Karpas-422 (cell line): ENCODE results near the gene HSD3B7. TPM values are rescaled to one million over a fixed set of nuclear protein-coding genes. Genes with fewer than 3 reads are reported as not detected.

Experiments used
- DNase-seq: peaks from one replicate; pipeline ENCODE4 v3.0.0-alpha.2; 2015
- H2AFZ ChIP-seq: fragments of 200-600 bp; sonication (generic); 2 replicates; pipeline ENCODE4 v1.6.1; 2014; ENCODE audit warnings: antibody characterized with exemption, low read length, mixed read lengths
- H3K27ac ChIP-seq: fragments of 200-600 bp; sonication (generic); 2 replicates; pipeline ENCODE4 v1.5.1; 2014; ENCODE audit warnings: mild to moderate bottlenecking, low read length, moderate library complexity
- H3K27me3 ChIP-seq: fragments of 200-600 bp; sonication (generic); 2 replicates; pipeline ENCODE4 v1.6.1; 2014; ENCODE audit warnings: low read length, mixed read lengths
- H3K36me3 ChIP-seq: fragments of 200-600 bp; sonication (generic); 2 replicates; pipeline ENCODE4 v1.6.1; 2014; ENCODE audit warnings: low read length, mixed read lengths; ENCODE audit not compliant: insufficient read depth
- H3K4me1 ChIP-seq: fragments of 200-600 bp; sonication (generic); 2 replicates; pipeline ENCODE4 v1.6.1; 2014; ENCODE audit warnings: mild to moderate bottlenecking, low read length, mixed read lengths
- H3K4me2 ChIP-seq: fragments of 200-600 bp; sonication (generic); 2 replicates; pipeline ENCODE4 v1.6.1; 2014; ENCODE audit warnings: low read length, low read depth, mild to moderate bottlenecking; ENCODE audit not compliant: poor library complexity, severe bottlenecking
- H3K4me3 ChIP-seq: fragments of 200-600 bp; sonication (generic); 2 replicates; pipeline ENCODE4 v1.5.1; 2014; ENCODE audit warnings: mild to moderate bottlenecking, antibody characterized with exemption, low read length, mixed read lengths
- H3K79me2 ChIP-seq: fragments of 200-600 bp; sonication (generic); 2 replicates; pipeline ENCODE4 v1.6.1; 2014; ENCODE audit warnings: mild to moderate bottlenecking, low read length, mixed read lengths
- H3K9ac ChIP-seq: fragments of 200-600 bp; sonication (generic); 2 replicates; pipeline ENCODE4 v1.6.0; 2014; ENCODE audit warnings: low read length
- H3K9me2 ChIP-seq: fragments of 200-600 bp; sonication (generic), shearing (Covaris generic); replicated peaks from 2 replicates; pipeline ENCODE4 v1.6.0; 2014; ENCODE audit warnings: mild to moderate bottlenecking, low read length, moderate library complexity; ENCODE audit not compliant: insufficient read depth
- H3K9me3 ChIP-seq: fragments of 300-700, 200-600 bp; sonication (generic); 2 replicates; pipeline ENCODE4 v1.6.1; 2014; ENCODE audit warnings: low read length, mixed read lengths
- H4K20me1 ChIP-seq: fragments of 200-600 bp; sonication (generic); 2 replicates; pipeline ENCODE4 v1.6.1; 2014; ENCODE audit warnings: mild to moderate bottlenecking, antibody characterized with exemption, low read length, low read depth; ENCODE audit not compliant: insufficient read depth
- total RNA-seq: library from RNA; depleted of rRNA; stranded (reverse); fragments of >200 nt; shearing (Covaris generic); gene quantifications from 2 replicates; pipeline ENCODE4 v1.2.3, GENCODE V29; 2014; ENCODE audit warnings: low replicate concordance

The HSD3B7 gene
- total RNA-seq, 1 experiment from 2014 or later, result 2.7 TPM

DNA sequence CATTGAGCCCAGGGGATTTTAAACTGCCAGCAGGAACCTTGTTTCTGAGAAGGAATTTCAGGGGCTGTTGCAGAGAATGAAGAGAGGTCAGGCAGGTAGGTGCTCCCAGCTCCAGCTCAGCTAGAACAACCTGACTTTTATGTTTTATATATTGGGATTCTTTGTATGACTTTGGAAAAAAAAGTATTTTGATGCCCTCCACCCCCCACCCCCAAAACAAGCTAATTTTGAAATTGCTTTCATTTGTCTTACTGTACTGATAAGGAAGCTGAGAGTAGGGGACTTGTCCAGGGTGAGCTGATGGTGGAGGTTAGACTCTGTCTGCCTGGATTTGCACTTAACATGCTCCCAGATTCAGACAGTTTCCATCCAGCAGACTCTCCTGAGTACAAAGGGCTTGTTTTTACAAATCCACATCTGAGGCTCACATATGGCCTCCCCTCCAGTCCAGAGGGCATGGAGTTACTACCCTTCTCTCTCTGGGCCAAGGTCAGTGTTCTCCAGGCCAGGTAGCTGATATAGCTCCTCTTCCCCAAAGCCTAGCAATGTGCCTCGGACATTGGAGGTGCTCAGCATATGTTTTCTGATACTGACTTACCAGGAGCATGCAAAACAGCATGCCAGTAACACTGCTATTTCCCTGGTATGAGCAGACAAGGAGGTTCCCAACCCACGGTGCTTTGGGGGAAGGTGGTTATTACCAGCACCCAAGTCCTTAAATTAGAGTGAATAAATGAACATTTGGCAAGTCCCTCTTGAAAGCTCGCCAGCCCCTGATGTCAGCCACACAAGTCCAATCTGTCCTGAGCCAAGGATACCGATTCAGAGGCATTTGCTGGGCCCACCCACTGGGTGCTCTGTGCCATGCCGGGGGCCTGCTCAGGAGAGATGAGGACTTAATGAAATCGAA lies 14.1 kb downstream of the HSD3B7 start:
- Histone ChIP-seq H4K20me1 (no peaks in the 10 kb centered on the region), H3K4me3 (no peak overlapping the region), H3K4me2 (no peak overlapping the region), H3K36me3 (no peaks in the 10 kb centered on the region), H3K4me1 (peaks cover 16% of the 10 kb centered on the region), H3K9me3 (no peaks in the 10 kb centered on the region), H3K27ac (no peak overlapping the region), H3K79me2 (no peaks in the 10 kb centered on the region), H2AFZ (no peak overlapping the region), H3K9me2 (no peaks in the 10 kb centered on the region), H3K27me3 (no peaks in the 10 kb centered on the region), H3K9ac (no peak overlapping the region)
- no peak for DNase-seq

- H3K9me2 ChIP-seq, result no peaks in the 10 kb centered on the region
- H3K9me3 ChIP-seq, result no peaks in the 10 kb centered on the region
- no peak overlapping the region for H2AFZ ChIP-seq
- H3K4me2 ChIP-seq, result no peak overlapping the region
- H3K9ac ChIP-seq, result no peak overlapping the region
- no peak for DNase-seq
- H3K36me3 ChIP-seq, result no peaks in the 10 kb centered on the region
- H3K79me2 ChIP-seq, result no peaks in the 10 kb centered on the region
- H3K4me3 ChIP-seq, result no peak overlapping the region
- no peaks in the 10 kb centered on the region for H4K20me1 ChIP-seq
- H3K27me3 ChIP-seq, result no peaks in the 10 kb centered on the region
- H3K27ac ChIP-seq, result no peak overlapping the region
- peaks cover 16% of the 10 kb centered on the region for H3K4me1 ChIP-seq
Measured at GRCh38 chr16:31000671-31001382, 15.8 kb downstream of the HSD3B7 start.

DNA sequence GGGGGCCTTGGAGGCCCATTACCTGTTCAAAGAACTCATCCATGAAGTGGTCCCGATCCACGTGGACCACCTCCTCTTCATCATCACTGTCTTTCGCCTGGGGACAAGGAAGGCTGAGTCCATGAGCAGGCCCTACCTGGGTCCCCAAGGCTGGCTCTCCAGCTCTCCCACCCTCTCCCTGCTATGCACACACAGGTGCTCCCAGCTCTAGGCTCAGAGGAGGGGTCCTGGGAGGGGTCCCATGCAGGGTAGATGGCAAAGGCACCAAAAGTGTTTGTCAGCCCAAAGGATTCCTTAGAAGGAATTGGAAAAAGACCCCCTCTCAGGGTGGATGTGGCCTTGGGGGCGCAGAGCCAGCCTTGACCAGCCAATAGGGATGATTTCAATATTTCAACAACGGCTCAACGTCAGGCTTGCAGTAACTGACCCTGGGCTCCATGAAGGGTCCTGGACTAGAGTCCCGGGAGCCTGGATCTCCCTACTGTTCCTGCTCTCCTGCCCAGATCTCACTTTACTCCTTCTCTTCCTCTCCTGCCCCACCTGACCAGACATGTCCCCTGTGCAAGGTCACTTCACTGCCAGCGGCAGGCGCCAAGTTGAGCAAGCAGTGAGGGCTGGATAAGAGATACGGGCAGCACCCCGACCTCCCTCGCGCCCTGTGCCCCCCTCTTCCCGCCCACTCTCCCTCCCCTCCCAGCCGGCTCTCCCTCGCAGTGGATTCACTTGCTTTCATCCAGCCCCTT lies 16.7 kb downstream of the HSD3B7 start:
- H3K27me3 ChIP-seq, result no peaks in the 10 kb centered on the region
- H3K36me3 ChIP-seq, result no peaks in the 10 kb centered on the region
- peaks cover 7% of the 10 kb centered on the region for H3K4me1 ChIP-seq
- no peak overlapping the region for H3K4me3 ChIP-seq
- H3K9me2 ChIP-seq, result no peaks in the 10 kb centered on the region
- H2AFZ ChIP-seq, result no peak overlapping the region
- no peaks in the 10 kb centered on the region for H3K79me2 ChIP-seq
- H3K4me2 ChIP-seq, result no peak overlapping the region
- DNase-seq, result no peak
- H3K9ac ChIP-seq, result no peak overlapping the region
- no peaks in the 10 kb centered on the region for H4K20me1 ChIP-seq
- no peaks in the 10 kb centered on the region for H3K9me3 ChIP-seq
- no peak overlapping the region for H3K27ac ChIP-seq

DNA sequence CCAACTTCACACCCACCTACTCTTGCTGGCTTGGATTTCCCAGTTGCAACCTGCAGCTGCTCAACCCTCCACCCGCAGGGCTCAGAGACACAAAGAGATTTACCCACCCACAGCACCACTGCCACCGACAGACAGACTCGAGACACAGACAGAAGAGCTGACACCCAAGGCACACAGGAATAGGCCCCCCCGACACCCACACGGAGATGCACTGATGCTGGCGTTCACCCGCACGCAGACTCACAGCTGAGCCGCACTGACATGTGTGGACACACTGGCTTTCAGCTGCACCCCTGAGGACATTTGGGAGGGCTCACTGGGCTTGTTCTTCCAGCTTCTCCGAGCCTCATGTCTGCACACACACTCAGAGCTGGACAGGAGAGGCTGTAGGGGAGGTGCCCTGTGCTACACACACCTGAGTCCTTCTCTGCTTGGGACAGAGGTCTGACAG lies 17.3 kb downstream of the HSD3B7 start:
- Histone ChIP-seq H3K4me3 (no peak overlapping the region), H3K27ac (no peak overlapping the region), H3K9me3 (no peaks in the 10 kb centered on the region), H3K27me3 (no peaks in the 10 kb centered on the region), H3K36me3 (no peaks in the 10 kb centered on the region), H3K9ac (no peak overlapping the region), H3K4me1 (peaks cover 4% of the 10 kb centered on the region), H3K4me2 (no peak overlapping the region), H2AFZ (no peak overlapping the region), H3K79me2 (no peaks in the 10 kb centered on the region), H3K9me2 (no peaks in the 10 kb centered on the region), H4K20me1 (no peaks in the 10 kb centered on the region)
- no peak for DNase-seq

DNA sequence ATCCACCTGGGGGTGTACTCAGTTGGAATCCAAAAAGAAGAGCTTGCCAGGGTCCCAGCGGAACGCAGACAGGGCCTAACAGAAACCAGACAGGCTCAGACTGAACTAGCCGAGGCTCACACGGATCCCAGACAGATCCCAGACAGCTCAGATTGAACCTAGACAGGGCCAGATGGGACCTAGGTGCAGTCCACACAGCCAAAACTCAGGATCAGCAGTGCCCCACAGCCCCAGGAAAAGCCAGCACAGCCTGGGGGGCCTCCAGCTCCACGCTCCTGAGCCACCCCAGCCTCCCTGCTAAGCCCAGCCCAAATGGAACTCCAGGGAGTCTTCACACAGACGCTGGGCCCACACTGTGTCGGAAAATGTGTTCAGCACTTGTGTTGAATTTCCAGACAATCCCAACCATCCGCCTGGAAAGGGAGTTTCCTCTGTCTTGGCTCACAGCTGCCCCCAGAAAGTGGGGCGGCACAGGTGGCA lies 17.9 kb downstream of the HSD3B7 start:
- no peak overlapping the region for H3K27ac ChIP-seq
- H3K9me3 ChIP-seq, result no peaks in the 10 kb centered on the region
- no peak for DNase-seq
- no peak overlapping the region for H3K9ac ChIP-seq
- no peaks in the 10 kb centered on the region for H3K36me3 ChIP-seq
- no peak overlapping the region for H3K4me2 ChIP-seq
- no peaks in the 10 kb centered on the region for H4K20me1 ChIP-seq
- no peak overlapping the region for H3K4me3 ChIP-seq
- no peaks in the 10 kb centered on the region for H3K9me2 ChIP-seq
- H2AFZ ChIP-seq, result no peak overlapping the region
- H3K27me3 ChIP-seq, result no peaks in the 10 kb centered on the region
- peaks cover 4% of the 10 kb centered on the region for H3K4me1 ChIP-seq
- H3K79me2 ChIP-seq, result no peaks in the 10 kb centered on the region

DNA sequence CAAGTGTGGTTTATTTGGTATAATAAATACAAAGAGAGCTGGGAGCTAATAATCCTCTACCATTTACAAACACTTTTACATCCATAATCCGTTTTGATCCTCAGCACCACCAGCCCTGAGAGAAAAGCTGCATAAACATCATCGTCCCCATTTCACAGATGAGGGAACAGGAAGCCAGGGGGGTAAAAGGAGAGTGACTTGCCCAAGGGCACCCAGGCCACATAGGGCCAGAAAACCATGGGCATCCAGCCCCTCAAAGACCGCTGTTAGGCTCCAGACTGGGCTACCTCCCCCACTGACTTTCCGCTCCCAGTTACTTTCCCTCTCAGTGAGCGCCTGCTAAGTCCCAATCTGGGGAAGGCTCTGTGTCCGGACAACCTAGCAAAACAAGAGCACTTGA lies 18.7 kb downstream of the HSD3B7 start:
- Histone ChIP-seq H3K79me2 (no peaks in the 10 kb centered on the region), H3K36me3 (no peaks in the 10 kb centered on the region), H2AFZ (no peak overlapping the region), H3K4me1 (peaks cover 4% of the 10 kb centered on the region), H3K27ac (no peak overlapping the region), H3K4me3 (no peak overlapping the region), H3K4me2 (no peak overlapping the region), H3K9ac (no peak overlapping the region), H3K9me2 (no peaks in the 10 kb centered on the region), H3K9me3 (no peaks in the 10 kb centered on the region), H3K27me3 (no peaks in the 10 kb centered on the region), H4K20me1 (no peaks in the 10 kb centered on the region)
- no peak for DNase-seq

DNA sequence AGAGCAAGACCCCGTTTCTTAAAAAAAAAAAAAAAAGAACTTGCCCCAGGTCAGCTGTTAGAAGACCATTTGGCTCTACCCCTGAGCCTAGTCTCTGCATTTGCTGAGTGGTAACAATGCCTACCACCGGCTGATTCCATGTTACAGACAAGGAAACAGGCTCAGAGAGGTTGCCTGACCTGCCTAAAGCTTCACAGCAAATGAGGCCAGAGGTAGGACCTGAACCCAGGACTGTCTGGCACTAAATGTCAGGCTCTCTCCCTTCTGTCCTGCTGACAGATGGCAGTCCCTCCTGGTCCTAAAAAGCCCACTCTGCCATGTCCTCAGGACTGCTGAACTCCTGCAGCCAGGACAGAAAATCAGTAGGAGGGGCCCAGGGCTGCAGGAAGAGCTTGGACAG lies 19.7 kb downstream of the HSD3B7 start:
- Histone ChIP-seq H3K27ac (no peak overlapping the region), H3K36me3 (no peaks in the 10 kb centered on the region), H3K9me2 (no peaks in the 10 kb centered on the region), H2AFZ (no peak overlapping the region), H4K20me1 (no peaks in the 10 kb centered on the region), H3K79me2 (no peaks in the 10 kb centered on the region), H3K9me3 (no peaks in the 10 kb centered on the region), H3K4me1 (peaks cover 4% of the 10 kb centered on the region), H3K4me3 (no peak overlapping the region), H3K4me2 (no peak overlapping the region), H3K27me3 (no peaks in the 10 kb centered on the region), H3K9ac (no peak overlapping the region)
- no peak for DNase-seq
